HepG2 (cell line): ENCODE measurements around the gene CFAP206. TPM values are rescaled to one million over a fixed set of nuclear protein-coding genes. Genes with fewer than 3 reads are reported as not detected.

Experiments
- CREB1 ChIP-seq, 2 experiments: fragments of 450-650 bp in 1 of 2; IDR thresholded peaks; 2 replicates each; pipeline ENCODE4 v1.6.1; 2016 to 2017; ENCODE audit warnings: control low read depth in 1 of 2, mild to moderate bottlenecking in 1 of 2, missing compliant biosample characterization in 1 of 2, missing genetic modification characterization in 1 of 2
- GABPA ChIP-seq, 2 experiments: IDR thresholded peaks; 2 replicates each; pipeline ENCODE4 v1.6.1; 2011 to 2016; ENCODE audit warnings: low read depth in 2 of 2, low read length in 1 of 2, missing biosample characterization in 1 of 2, missing genetic modification characterization in 1 of 2
- HDAC1 ChIP-seq: sonication (generic); formaldehyde crosslinking; IDR thresholded peaks from 2 replicates; pipeline ENCODE4 v1.5.1; 2020; ENCODE audit warnings: mild to moderate bottlenecking, missing genetic modification reagents
- HMG20A ChIP-seq: IDR thresholded peaks from 2 replicates; pipeline ENCODE4 v1.6.1; 2016; ENCODE audit warnings: borderline replicate concordance
- KAT7 ChIP-seq: IDR thresholded peaks from 2 replicates; pipeline ENCODE4 v1.6.1; 2018; ENCODE audit warnings: borderline replicate concordance, missing compliant biosample characterization
- MED1 ChIP-seq: sonication (generic); formaldehyde crosslinking; IDR thresholded peaks from 2 replicates; pipeline ENCODE4 v1.4.0; 2020; ENCODE audit warnings: missing genetic modification reagents
- PLRG1 ChIP-seq: fragments of 450-650 bp; conservative IDR thresholded peaks from 2 replicates; pipeline ENCODE4 v1.6.1; 2016
- SNAI1 ChIP-seq: sonication (generic); formaldehyde crosslinking; IDR thresholded peaks from 2 replicates; pipeline ENCODE4 v1.5.0; 2020; ENCODE audit warnings: mild to moderate bottlenecking, missing genetic modification reagents, borderline replicate concordance
- SRSF4 ChIP-seq: fragments of 200-400 bp; formaldehyde crosslinking; IDR thresholded peaks from one replicate; pipeline ENCODE4 v1.6.1; 2018; ENCODE audit warnings: mild to moderate bottlenecking, low read depth, low read length, moderate library complexity; ENCODE audit not compliant: poor library complexity, severe bottlenecking
- TAF15 ChIP-seq: fragments of 200-400 bp; formaldehyde crosslinking; IDR thresholded peaks from one replicate; pipeline ENCODE4 v1.6.1; 2018; ENCODE audit warnings: mild to moderate bottlenecking, low read depth, low read length; ENCODE audit not compliant: poor library complexity, severe bottlenecking
- TFAP4 ChIP-seq: sonication (generic); IDR thresholded peaks from 2 replicates; pipeline ENCODE4 v1.6.1; 2016; ENCODE audit warnings: low read depth, borderline replicate concordance
- TSC22D2 ChIP-seq: sonication (generic); formaldehyde crosslinking; IDR thresholded peaks from 2 replicates; pipeline ENCODE4 v1.5.1; 2020; ENCODE audit warnings: missing genetic modification reagents, mild to moderate bottlenecking, borderline replicate concordance
- WIZ ChIP-seq: sonication (generic); formaldehyde crosslinking; IDR thresholded peaks from 2 replicates; pipeline ENCODE4 v1.5.1; 2020; ENCODE audit warnings: mild to moderate bottlenecking, missing genetic modification reagents
- ZBTB7A ChIP-seq: sonication (generic); formaldehyde crosslinking; IDR thresholded peaks from 2 replicates; pipeline ENCODE4 v1.8.0; 2022; ENCODE audit warnings: mild to moderate bottlenecking, missing genetic modification reagents
- ZC3H4 ChIP-seq: sonication (generic); formaldehyde crosslinking; IDR thresholded peaks from 2 replicates; pipeline ENCODE4 v1.4.0; 2020; ENCODE audit warnings: missing genetic modification reagents, borderline replicate concordance
- ZFAT ChIP-seq: sonication (generic); formaldehyde crosslinking; conservative IDR thresholded peaks from 2 replicates; pipeline ENCODE4 v1.8.1; 2023; ENCODE audit warnings: missing genetic modification reagents, inconsistent platforms
- ZNF124 ChIP-seq: sonication (generic); formaldehyde crosslinking; IDR thresholded peaks from 2 replicates; pipeline ENCODE4 v1.4.0; 2020; ENCODE audit warnings: missing genetic modification reagents
- ZNF205 ChIP-seq: IDR thresholded peaks from 2 replicates; pipeline ENCODE4 v1.6.1; 2018; ENCODE audit warnings: missing biosample characterization, missing genetic modification reagents
- ZNF232 ChIP-seq: sonication (generic); formaldehyde crosslinking; IDR thresholded peaks from 2 replicates; pipeline ENCODE4 v1.4.0; 2020; ENCODE audit warnings: missing genetic modification reagents, borderline replicate concordance
- ZNF274 ChIP-seq: sonication (generic); formaldehyde crosslinking; IDR thresholded peaks from 2 replicates; pipeline ENCODE4 v1.5.1; 2020; ENCODE audit warnings: mild to moderate bottlenecking, missing genetic modification reagents
- ZNF547 ChIP-seq: sonication (generic); formaldehyde crosslinking; IDR thresholded peaks from 2 replicates; pipeline ENCODE4 v1.5.1; 2020; ENCODE audit warnings: mild to moderate bottlenecking, missing genetic modification reagents
- ZNF577 ChIP-seq: sonication (generic); formaldehyde crosslinking; IDR thresholded peaks from 2 replicates; pipeline ENCODE4 v1.4.0; 2020; ENCODE audit warnings: mild to moderate bottlenecking, low read depth, missing genetic modification reagents, borderline replicate concordance
- ZNF737 ChIP-seq: sonication (generic); formaldehyde crosslinking; IDR thresholded peaks from 2 replicates; pipeline ENCODE4 v1.5.0; 2020; ENCODE audit warnings: missing genetic modification reagents, mild to moderate bottlenecking, borderline replicate concordance
- ZNF780A ChIP-seq: sonication (generic); formaldehyde crosslinking; IDR thresholded peaks from 2 replicates; pipeline ENCODE4 v1.8.0; 2022; ENCODE audit warnings: mild to moderate bottlenecking, missing genetic modification reagents, moderate library complexity
- ZNF781 ChIP-seq: sonication (generic); formaldehyde crosslinking; IDR thresholded peaks from 2 replicates; pipeline ENCODE4 v1.5.1; 2020; ENCODE audit warnings: borderline replicate concordance, mild to moderate bottlenecking, missing genetic modification reagents; ENCODE audit errors: not compliant biosample characterization
- polyA plus RNA-seq, 8 experiments: library from polyadenylated mRNA; depleted of rRNA in 3 of 8; stranded (reverse) in 7 of 8; unstranded in 1 of 8; fragments of >200 nt; fragmentation: Illumina TruSeq in 4 of 8; extraction: Trizol in 4 of 8; gene quantifications; 2 replicates each; pipeline versions ENCODE4 v1.2.1 to v1.2.3, GENCODE V29; 2011 to 2016; ENCODE audit warnings: low read depth in 4 of 8, missing spikeins in 1 of 8, mixed read lengths in 1 of 8; ENCODE audit not compliant: insufficient read depth in 1 of 8
- total RNA-seq, 5 experiments: library from RNA; depleted of rRNA; stranded (reverse); fragments of >200 nt; fragmentation: Illumina TruSeq; extraction: Trizol; gene quantifications; 2 replicates each; pipeline ENCODE4 v1.2.3, GENCODE V29; 2016; ENCODE audit warnings: low read depth in 1 of 5
- TF ChIP-seq, protein P1 (sequence below): sonication (generic); formaldehyde crosslinking; IDR thresholded peaks from 2 replicates; pipeline ENCODE4 v1.5.0; 2020; ENCODE audit warnings: missing genetic modification reagents, mild to moderate bottlenecking, borderline replicate concordance
- TF ChIP-seq, protein P2 (sequence below): sonication (generic); formaldehyde crosslinking; IDR thresholded peaks from 2 replicates; pipeline ENCODE4 v1.4.0; 2020; ENCODE audit warnings: missing genetic modification reagents; ENCODE audit errors: not compliant biosample characterization

CFAP206 gene
- total and polyA plus RNA-seq, 2 of the 13 experiments (the other 11 are each of a cell fraction or from before 2014, with no cell fraction given) = not detected

GRCh38 chr6:87472525-87473418 is 65.0 kb downstream of the CFAP206 start, which contains the start of gene SLC35A1 (continued):
- TF ChIP-seq, protein P1, sequence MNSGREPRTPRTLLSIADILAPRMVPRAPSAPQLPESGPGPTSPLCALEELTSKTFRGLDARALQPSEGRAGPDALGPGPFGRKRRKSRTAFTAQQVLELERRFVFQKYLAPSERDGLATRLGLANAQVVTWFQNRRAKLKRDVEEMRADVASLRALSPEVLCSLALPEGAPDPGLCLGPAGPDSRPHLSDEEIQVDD = no peak
- no peak for TF ChIP-seq SRSF4
- TF ChIP-seq MED1 (CRISPR knock-in tag) = peak; percentile 37; the same call in 1 of the 2 replicates
- TF ChIP-seq ZNF577 = no peak
- peak; percentile 22; the same call in 1 of the 2 replicates for TF ChIP-seq TSC22D2 (CRISPR knock-in tag)
- TF ChIP-seq ZC3H4 (CRISPR knock-in tag) = no peak
- peak; percentile 29; the same call in 1 of the 2 replicates for TF ChIP-seq CREB1 (IDR thresholded peaks at IDR 0.05)
- TF ChIP-seq CREB1 (CRISPR knock-in tag; IDR thresholded peaks at IDR 0.05) = peak; percentile 86
- peak; percentile 61 for TF ChIP-seq GABPA (IDR thresholded peaks at IDR 0.05; ENCODE audit: low read depth, low read length)
- peak; percentile 89 for TF ChIP-seq GABPA (CRISPR knock-in tag; IDR thresholded peaks at IDR 0.05; ENCODE audit: low read depth)
- 0 out of 2 replicates have a peak, but pooled peaks have one; percentile 24 for TF ChIP-seq ZNF737 (CRISPR knock-in tag)
- TF ChIP-seq ZNF547 = peak; percentile 39; the same call in 1 of the 2 replicates
- TF ChIP-seq WIZ = no peak
- TF ChIP-seq, protein P2, sequence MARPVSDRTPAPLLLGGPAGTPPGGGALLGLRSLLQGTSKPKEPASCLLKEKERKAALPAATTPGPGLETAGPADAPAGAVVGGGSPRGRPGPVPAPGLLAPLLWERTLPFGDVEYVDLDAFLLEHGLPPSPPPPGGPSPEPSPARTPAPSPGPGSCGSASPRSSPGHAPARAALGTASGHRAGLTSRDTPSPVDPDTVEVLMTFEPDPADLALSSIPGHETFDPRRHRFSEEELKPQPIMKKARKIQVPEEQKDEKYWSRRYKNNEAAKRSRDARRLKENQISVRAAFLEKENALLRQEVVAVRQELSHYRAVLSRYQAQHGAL (CRISPR knock-in tag) = no peak
- TF ChIP-seq ZBTB7A (CRISPR knock-in tag) = no peak
- 0 out of 2 replicates have a peak, but pooled peaks have one; percentile 25 for TF ChIP-seq ZNF124
- peak; percentile 40 for TF ChIP-seq TAF15
- TF ChIP-seq HMG20A (CRISPR knock-in tag) = no peak; the same call in 1 of the 2 replicates
- peak; percentile 63; the same call in 1 of the 2 replicates for TF ChIP-seq HDAC1 (CRISPR knock-in tag)
- TF ChIP-seq TFAP4 = peak; percentile 28; the same call in 1 of the 2 replicates
- peak; percentile 74; the same call in 1 of the 2 replicates for TF ChIP-seq ZNF274 (CRISPR knock-in tag)
- TF ChIP-seq ZFAT = no peak; the same call in 1 of the 2 replicates
- TF ChIP-seq PLRG1 = no peak
- TF ChIP-seq ZNF781 (CRISPR knock-in tag) = peak; percentile 21
- TF ChIP-seq ZNF232 (CRISPR knock-in tag) = peak; percentile 82; the same call in 1 of the 2 replicates
- no peak for TF ChIP-seq ZNF780A (CRISPR knock-in tag)
- 0 out of 2 replicates have a peak, but pooled peaks have one; percentile 49 for TF ChIP-seq ZNF205 (CRISPR knock-in tag)
- peak; percentile 97 for TF ChIP-seq SNAI1 (CRISPR knock-in tag)
- peak; percentile 73; the same call in 1 of the 2 replicates for TF ChIP-seq KAT7 (CRISPR knock-in tag)
